H1 (cell line): Measurements from ENCODE around the gene ARFGAP3. TPM values are rescaled to one million over a fixed set of nuclear protein-coding genes. Genes with fewer than 3 reads are reported as not detected.

Experiments
- CEBPB ChIP-seq: IDR thresholded peaks from 2 replicates; pipeline ENCODE4 v1.6.1; 2012; ENCODE audit warnings: low read depth, low read length
- CTBP2 ChIP-seq: IDR thresholded peaks from 2 replicates; pipeline ENCODE4 v1.7.0; 2011; ENCODE audit warnings: borderline replicate concordance, mild to moderate bottlenecking, moderate library complexity, mixed read lengths, low read length; ENCODE audit not compliant: insufficient read depth, insufficient read length
- polyA plus RNA-seq, 7 experiments: library from polyadenylated mRNA; depleted of rRNA in 3 of 7; stranded (reverse) in 5 of 7; unstranded in 2 of 7; fragments of >200 nt in 5 of 7; fragments of 200-250 nt in 2 of 7; gene quantifications; 1 replicate in 5 of 7; 2 replicates in 1 of 7; 4 replicates in 1 of 7; pipeline versions ENCODE4 v1.2.1 to v1.2.3, GENCODE V29; 2011 to 2013; ENCODE audit warnings: missing spikeins in 2 of 7, mixed read lengths in 2 of 7
- total RNA-seq: library from RNA; stranded (reverse); fragmentation: NEBNext Ultra II Directional; extraction: Animal tissue kit (Norgen Biotek cat#: 25700); gene quantifications from 2 replicates; pipeline ENCODE4 v1.2.1, GENCODE V29; 2021

The ARFGAP3 gene
- total and polyA plus RNA-seq, 2 of the 8 experiments (the other 6 are each of a cell fraction or from before 2014, with no cell fraction given), result 9.7 to 16.0 TPM

DNA sequence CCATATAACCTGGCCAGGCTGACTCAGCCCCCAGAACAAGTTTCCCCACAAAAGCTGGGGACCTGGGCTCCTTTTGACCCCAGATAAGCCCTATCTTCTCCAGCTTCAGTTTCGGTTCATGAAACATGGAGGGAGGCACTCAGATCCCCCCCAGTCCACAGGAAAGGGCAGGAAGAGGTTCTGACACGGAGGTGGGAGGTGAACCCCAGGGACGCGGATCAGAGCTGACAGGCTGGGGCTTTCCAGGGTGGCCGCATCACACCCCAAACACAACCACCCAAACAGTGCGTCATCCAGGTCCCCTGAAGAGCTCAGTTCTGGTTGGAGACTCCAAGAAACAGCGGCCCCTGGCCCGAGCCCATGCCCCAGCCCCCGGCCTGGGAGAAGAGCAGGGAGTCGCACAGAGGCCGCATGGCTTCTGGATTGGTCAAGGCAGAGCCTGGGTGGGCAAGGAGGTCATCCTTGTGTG, 92.1 kb downstream of the ARFGAP3 start (continued):
- no peak for TF ChIP-seq CTBP2
- TF ChIP-seq CEBPB, result no peak
